MM.1S (cell line): ENCODE results near the gene PHAF1.

Experiments
- CTCF ChIP-seq: fragments of 300-600 bp; sonication (generic); IDR thresholded peaks from 2 replicates; pipeline ENCODE4 v1.5.1; 2016; ENCODE audit warnings: antibody characterized with exemption, low read length, mixed read lengths
- EZH2phosphoT487 ChIP-seq: fragments of 300-600 bp; sonication (generic); IDR thresholded peaks from 2 replicates; pipeline ENCODE4 v1.6.1; 2018; ENCODE audit warnings: antibody characterized with exemption, low read length

- TF ChIP-seq CTCF (no peak), EZH2phosphoT487 (no peak)
Observed at GRCh38 chr16:67105881-67106280, 3.9 kb upstream of the PHAF1 start.
